ENCODE results near the gene CBS.

GRCh38 chr21:43021191-43021590, 54.4 kb downstream of the CBS start:
- TF ChIP-seq CTCF (conservative IDR thresholded peaks at IDR 0.05; ENCODE audit: low read depth, low read length) = no peak
- no peak for TF ChIP-seq EZH2 (IDR thresholded peaks at IDR 0.05; ENCODE audit: borderline replicate concordance, low read depth, low read length, poor library complexity, severe bottlenecking)

Data from A673 (cell line).